GM19372 (cell line): Measurements from ENCODE around the gene SMG7.

Source experiments
- ATAC-seq: cut with Tn5 transposase; IDR thresholded peaks from one replicate; pipeline ENCODE4 v1.9.1; 2021; ENCODE audit warnings: mild to moderate bottlenecking, low read depth, moderate library complexity; ENCODE audit not compliant: unreplicated experiment

SMG7 gene

GRCh38 chr1:183559061-183559460 is 86.8 kb downstream of the SMG7 start:
- ATAC-seq, result no peak

GRCh38 chr1:183562701-183563100 is 90.4 kb downstream of the SMG7 start:
- no peak for ATAC-seq

- ATAC-seq, result no peak
Measured at GRCh38 chr1:183565261-183565660, 93.0 kb downstream of the SMG7 start.

- no peak for ATAC-seq
Measured at GRCh38 chr1:183566026-183566425, 93.7 kb downstream of the SMG7 start.

GRCh38 chr1:183567584-183567983 is 95.3 kb downstream of the SMG7 start:
- ATAC-seq, result peak; percentile 74

- no peak for ATAC-seq
Measured at GRCh38 chr1:183568176-183569021, 96.1 kb downstream of the SMG7 start.

GRCh38 chr1:183569141-183569540 is 96.8 kb downstream of the SMG7 start:
- ATAC-seq, result no peak

GRCh38 chr1:183569801-183570200 is 97.5 kb downstream of the SMG7 start:
- no peak for ATAC-seq

- no peak for ATAC-seq
Measured at GRCh38 chr1:183570451-183570850, 98.2 kb downstream of the SMG7 start.

- no peak for ATAC-seq
Measured at GRCh38 chr1:183571678-183572268, 99.5 kb downstream of the SMG7 start.

GRCh38 chr1:183572721-183573120 is 100.4 kb downstream of the SMG7 start:
- no peak for ATAC-seq

- no peak for ATAC-seq
Measured at GRCh38 chr1:183575606-183576005, 103.3 kb downstream of the SMG7 start.

GRCh38 chr1:183576537-183576936 is 104.2 kb downstream of the SMG7 start:
- ATAC-seq, result no peak

GRCh38 chr1:183577897-183578465 is 105.7 kb downstream of the SMG7 start:
- ATAC-seq, result no peak

GRCh38 chr1:183578856-183579255 is 106.6 kb downstream of the SMG7 start:
- no peak for ATAC-seq

GRCh38 chr1:183580281-183580682 is 108.0 kb downstream of the SMG7 start:
- no peak for ATAC-seq

- ATAC-seq, result no peak
Measured at GRCh38 chr1:183582021-183582713, 109.9 kb downstream of the SMG7 start.

GRCh38 chr1:183583466-183583865 is 111.2 kb downstream of the SMG7 start:
- no peak for ATAC-seq

GRCh38 chr1:183584147-183584546 is 111.8 kb downstream of the SMG7 start:
- ATAC-seq, result no peak

GRCh38 chr1:183585038-183585437 is 112.7 kb downstream of the SMG7 start:
- no peak for ATAC-seq

- no peak for ATAC-seq
Measured at GRCh38 chr1:183586455-183586854, 114.2 kb downstream of the SMG7 start.
